RWPE2 (cell line): ENCODE measurements around the gene EIF2D.

Experiments
- ATAC-seq: fragments of 200-7000 bp; cut with Tn5 transposase; 3 replicates; pipeline ENCODE4 v1.9.1; 2021; ENCODE audit warnings: low read depth
- DNase-seq: peaks from one replicate; pipeline ENCODE4 v3.0.0-alpha.2; 2020; ENCODE audit warnings: low spot score
- H3K27ac ChIP-seq: fragments of 450-650 bp; 2 replicates; pipeline ENCODE4 v1.5.1; 2017; ENCODE audit warnings: mild to moderate bottlenecking; ENCODE audit not compliant: poor library complexity, severe bottlenecking
- H3K27me3 ChIP-seq: fragments of 250-450 bp; sonication (Bioruptor Pico); 2 replicates; pipeline ENCODE4 v1.5.1; 2021; ENCODE audit warnings: mild to moderate bottlenecking, moderate library complexity; ENCODE audit not compliant: insufficient read depth, poor library complexity, severe bottlenecking
- H3K36me3 ChIP-seq: fragments of 250-450 bp; sonication (Bioruptor Pico); 2 replicates; pipeline ENCODE4 v1.5.1; 2020; ENCODE audit warnings: low read depth, mild to moderate bottlenecking, moderate library complexity
- H3K4me1 ChIP-seq: fragments of 250-450 bp; sonication (Bioruptor Pico); 2 replicates; pipeline ENCODE4 v1.5.1; 2021; ENCODE audit warnings: mild to moderate bottlenecking, moderate library complexity; ENCODE audit not compliant: insufficient read depth, poor library complexity, severe bottlenecking
- H3K4me3 ChIP-seq: fragments of 250-450 bp; sonication (Bioruptor Pico); 2 replicates; pipeline ENCODE4 v1.5.1; 2021; ENCODE audit warnings: mild to moderate bottlenecking, moderate library complexity; ENCODE audit not compliant: severe bottlenecking
- H3K9me3 ChIP-seq: fragments of 250-450 bp; sonication (Bioruptor Pico); 2 replicates; pipeline ENCODE4 v1.5.1; 2021; ENCODE audit warnings: mild to moderate bottlenecking, moderate library complexity; ENCODE audit not compliant: severe bottlenecking
- CTCF ChIP-seq: fragments of 450-650 bp; IDR thresholded peaks from one replicate; pipeline ENCODE4 v1.5.1; 2017; ENCODE audit warnings: mild to moderate bottlenecking, moderate library complexity; ENCODE audit not compliant: poor library complexity, severe bottlenecking

EIF2D gene

GRCh38 chr1:206568256-206568655 is 44.0 kb downstream of the EIF2D start:
- H3K27me3 ChIP-seq = no peaks in the 10 kb centered on the region
- H3K27ac ChIP-seq = no peak overlapping the region
- ATAC-seq (no peak), DNase-seq (no peak)
- no peaks in the 10 kb centered on the region for H3K36me3 ChIP-seq
- H3K4me3 ChIP-seq = no peak overlapping the region
- no peaks in the 10 kb centered on the region for H3K9me3 ChIP-seq
- H3K4me1 ChIP-seq = no peaks in the 10 kb centered on the region
- TF ChIP-seq CTCF = no peak

- H3K4me3 ChIP-seq = no peak overlapping the region
- no peak for DNase-seq
- no peaks in the 10 kb centered on the region for H3K4me1 ChIP-seq
- no peaks in the 10 kb centered on the region for H3K36me3 ChIP-seq
- no peak for ATAC-seq
- H3K27me3 ChIP-seq = no peaks in the 10 kb centered on the region
- no peak for TF ChIP-seq CTCF
- H3K9me3 ChIP-seq = no peaks in the 10 kb centered on the region
- no peak overlapping the region for H3K27ac ChIP-seq
Observed at GRCh38 chr1:206566999-206567398, 45.3 kb downstream of the EIF2D start.

GRCh38 chr1:206565995-206566394 is 46.3 kb downstream of the EIF2D start:
- no peaks in the 10 kb centered on the region for H3K27me3 ChIP-seq
- TF ChIP-seq CTCF = no peak
- no peaks in the 10 kb centered on the region for H3K4me1 ChIP-seq
- no peaks in the 10 kb centered on the region for H3K9me3 ChIP-seq
- H3K36me3 ChIP-seq = no peaks in the 10 kb centered on the region
- DNase-seq = no peak
- no peak for ATAC-seq
- no peak overlapping the region for H3K27ac ChIP-seq
- H3K4me3 ChIP-seq = no peak overlapping the region

GRCh38 chr1:206563367-206564207 is 48.7 kb downstream of the EIF2D start:
- H3K36me3 ChIP-seq = no peaks in the 10 kb centered on the region
- no peaks in the 10 kb centered on the region for H3K4me1 ChIP-seq
- no peaks in the 10 kb centered on the region for H3K9me3 ChIP-seq
- H3K27ac ChIP-seq = no peak overlapping the region
- H3K27me3 ChIP-seq = no peaks in the 10 kb centered on the region
- no peak overlapping the region for H3K4me3 ChIP-seq
- DNase-seq = no peak
- peak; percentile 39; the same call in 2 of the 3 replicates for ATAC-seq
- TF ChIP-seq CTCF = no peak
